Measurements from ENCODE around the gene PATJ.

DNA sequence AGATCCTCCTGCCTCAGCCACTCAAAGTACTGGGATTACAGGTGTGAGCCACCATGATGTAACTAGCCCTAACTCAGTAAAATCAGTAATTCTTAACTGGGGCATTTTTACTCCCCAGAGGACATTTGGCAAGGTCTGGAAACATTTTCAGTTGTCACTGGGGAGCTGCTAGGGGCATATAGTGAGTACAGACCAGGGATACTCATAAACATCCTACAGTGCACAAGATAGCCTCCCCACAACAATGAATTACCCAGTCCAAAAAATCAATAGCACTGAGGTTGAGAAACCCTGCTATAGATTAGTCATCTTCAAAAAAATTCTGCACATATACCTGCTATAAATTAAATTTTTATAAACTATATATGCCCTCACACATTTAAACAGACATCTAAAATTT, 30.3 kb upstream of the PATJ start:
- no peak for TF ChIP-seq CTCF (IDR thresholded peaks at IDR 0.05)
- no peak for TF ChIP-seq POLR2A (IDR thresholded peaks at IDR 0.05)

Data from tibial nerve (tissue), 3 donors.